Measurements from ENCODE around the gene ABCF3. TPM values are rescaled to one million over a fixed set of nuclear protein-coding genes. Genes with fewer than 3 reads are reported as not detected.

The ABCF3 gene
- total RNA-seq, 3 donors from 2014 or later, result 60.7 to 79.7 (median 72.3) TPM

- no peak for TF ChIP-seq CTCF (IDR thresholded peaks at IDR 0.05)
- no peak for DNase-seq
Measured at GRCh38 chr3:184209146-184209923, 23.3 kb downstream of the ABCF3 start.

DNA sequence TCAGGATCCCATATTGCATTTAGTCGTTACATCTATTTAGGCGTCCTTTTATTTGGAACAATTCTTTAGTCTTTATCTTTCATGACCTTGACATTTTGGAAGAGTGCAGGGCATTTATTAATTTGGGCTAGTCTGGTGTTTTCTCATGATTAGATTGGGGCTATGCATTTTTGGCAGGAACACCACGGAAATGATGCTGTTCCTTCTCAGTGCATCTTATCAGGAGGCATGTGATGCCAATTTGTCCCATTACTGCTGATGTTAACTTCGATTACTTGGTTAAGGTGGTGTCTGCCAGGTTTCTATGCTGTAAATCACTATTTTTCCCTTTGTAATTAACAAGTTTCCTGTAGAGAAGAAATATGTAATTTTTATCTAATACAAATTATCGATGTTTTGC lies 25.3 kb downstream of the ABCF3 start:
- no peaks in the 10 kb centered on the region for H3K9me3 ChIP-seq
- no peak for ATAC-seq
- intact Hi-C loops (cut with DNase I, micrococcal nuclease), result no loop called here
- no peak for DNase-seq
- H3K36me3 ChIP-seq (ENCODE audit: low read depth), result no peaks in the 10 kb centered on the region
- no peak overlapping the region for H3K4me3 ChIP-seq
- TF ChIP-seq CTCF (IDR thresholded peaks at IDR 0.05), result no peak
- no peaks in the 10 kb centered on the region for H3K4me1 ChIP-seq (ENCODE audit: low read depth)

More at GRCh38 chr3:184209146-184209923, 23.3 kb downstream of the ABCF3 start:
- ATAC-seq, result no peak
- no peak overlapping the region for H3K4me3 ChIP-seq
- intact Hi-C loops (cut with DNase I, micrococcal nuclease), result no loop called here
- H3K36me3 ChIP-seq (ENCODE audit: low read depth), result no peaks in the 10 kb centered on the region
- H3K4me1 ChIP-seq (ENCODE audit: low read depth), result no peaks in the 10 kb centered on the region
- no peaks in the 10 kb centered on the region for H3K9me3 ChIP-seq

DNA sequence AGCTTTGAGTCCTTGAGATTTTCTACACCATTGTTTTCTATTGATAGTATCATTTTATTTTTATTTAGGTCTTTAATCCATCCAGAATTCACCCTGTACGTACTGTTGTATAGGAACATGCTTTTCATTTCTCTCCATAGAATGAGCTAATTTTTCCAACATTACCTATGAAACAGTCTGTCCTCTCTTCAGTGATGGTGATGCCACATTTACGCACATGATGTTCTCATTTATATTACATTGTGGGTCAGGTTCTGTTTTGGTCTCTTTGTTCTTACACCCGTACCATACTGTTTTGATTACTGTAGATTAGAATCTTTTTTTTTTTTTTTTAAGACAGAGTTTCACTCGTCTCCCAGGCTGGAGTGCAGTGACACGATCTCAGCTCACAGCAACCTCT lies 25.7 kb downstream of the ABCF3 start:
- intact Hi-C loops (cut with DNase I, micrococcal nuclease), result no loop called here
- Histone ChIP-seq H3K36me3 (ENCODE audit: low read depth) (no peaks in the 10 kb centered on the region), H3K4me3 (no peak overlapping the region), H3K4me1 (ENCODE audit: low read depth) (no peaks in the 10 kb centered on the region), H3K9me3 (no peaks in the 10 kb centered on the region)
- no peak for TF ChIP-seq CTCF (IDR thresholded peaks at IDR 0.05)
- ATAC-seq (no peak), DNase-seq (no peak)

DNA sequence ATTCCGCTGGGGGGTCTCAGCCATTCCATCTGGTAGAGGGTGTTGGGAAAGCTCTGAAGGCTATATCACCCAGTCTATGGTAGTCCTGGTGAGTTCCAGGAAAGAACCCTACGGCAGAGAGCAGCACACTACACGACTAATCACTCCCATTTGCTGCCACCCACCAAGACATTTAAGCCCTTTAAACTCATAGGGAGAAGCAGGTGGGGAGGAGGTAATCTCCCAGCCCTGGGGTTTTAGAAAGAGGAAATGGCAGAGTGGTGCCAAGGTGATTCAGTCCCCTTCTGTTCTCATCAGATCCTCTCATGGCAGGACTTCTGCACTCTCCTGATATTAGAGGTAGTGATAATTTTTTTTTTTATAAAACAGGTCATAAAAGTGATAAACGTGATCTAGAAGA lies 32.8 kb downstream of the ABCF3 start:
- TF ChIP-seq CTCF (IDR thresholded peaks at IDR 0.05), result no peak
- no peak for ATAC-seq
- no peak overlapping the region for H3K4me3 ChIP-seq

DNA sequence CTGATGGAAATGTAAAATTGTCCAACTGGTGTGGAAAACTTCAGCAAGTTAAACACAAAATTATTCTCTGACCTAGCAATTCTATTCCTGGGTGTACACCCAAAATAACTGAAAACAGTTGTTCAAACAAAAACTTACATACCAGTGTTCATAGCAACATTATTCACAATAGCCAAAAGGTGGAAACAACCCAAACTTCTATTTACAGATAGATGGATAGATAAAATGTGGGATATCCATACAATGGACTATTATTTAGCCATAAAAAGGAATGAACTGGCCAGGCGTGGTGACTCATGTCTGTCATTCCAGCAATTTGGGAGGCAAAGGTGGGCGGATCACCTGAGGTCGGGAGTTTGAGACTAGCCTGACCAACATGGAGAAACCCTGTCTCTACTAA lies 36.5 kb downstream of the ABCF3 start:
- no peak for DNase-seq
- Histone ChIP-seq H3K9me3 (no peaks in the 10 kb centered on the region), H3K4me3 (no peak overlapping the region), H3K4me1 (ENCODE audit: low read depth) (no peaks in the 10 kb centered on the region), H3K36me3 (ENCODE audit: low read depth) (no peaks in the 10 kb centered on the region)
- ATAC-seq, result no peak
- no peak for TF ChIP-seq CTCF (IDR thresholded peaks at IDR 0.05)
- intact Hi-C loops (cut with DNase I, micrococcal nuclease), result no loop called here

More for the DNA sequence above, 32.8 kb downstream of the ABCF3 start:
- no peak for DNase-seq
- Histone ChIP-seq H3K4me1 (ENCODE audit: low read depth) (no peaks in the 10 kb centered on the region), H3K9me3 (no peaks in the 10 kb centered on the region), H3K36me3 (ENCODE audit: low read depth) (no peaks in the 10 kb centered on the region)
- intact Hi-C loops (cut with DNase I, micrococcal nuclease), result no loop called here

Measured in mucosa of descending colon (tissue), 3 donors.